ENCODE measurements around the gene ABCA9.
"Not testable (repeated sequence)": the region's sequence is repeated elsewhere in the genome, so short reads cannot be mapped to it uniquely, and the experiment has no call there.

Gene ABCA9, protein sequence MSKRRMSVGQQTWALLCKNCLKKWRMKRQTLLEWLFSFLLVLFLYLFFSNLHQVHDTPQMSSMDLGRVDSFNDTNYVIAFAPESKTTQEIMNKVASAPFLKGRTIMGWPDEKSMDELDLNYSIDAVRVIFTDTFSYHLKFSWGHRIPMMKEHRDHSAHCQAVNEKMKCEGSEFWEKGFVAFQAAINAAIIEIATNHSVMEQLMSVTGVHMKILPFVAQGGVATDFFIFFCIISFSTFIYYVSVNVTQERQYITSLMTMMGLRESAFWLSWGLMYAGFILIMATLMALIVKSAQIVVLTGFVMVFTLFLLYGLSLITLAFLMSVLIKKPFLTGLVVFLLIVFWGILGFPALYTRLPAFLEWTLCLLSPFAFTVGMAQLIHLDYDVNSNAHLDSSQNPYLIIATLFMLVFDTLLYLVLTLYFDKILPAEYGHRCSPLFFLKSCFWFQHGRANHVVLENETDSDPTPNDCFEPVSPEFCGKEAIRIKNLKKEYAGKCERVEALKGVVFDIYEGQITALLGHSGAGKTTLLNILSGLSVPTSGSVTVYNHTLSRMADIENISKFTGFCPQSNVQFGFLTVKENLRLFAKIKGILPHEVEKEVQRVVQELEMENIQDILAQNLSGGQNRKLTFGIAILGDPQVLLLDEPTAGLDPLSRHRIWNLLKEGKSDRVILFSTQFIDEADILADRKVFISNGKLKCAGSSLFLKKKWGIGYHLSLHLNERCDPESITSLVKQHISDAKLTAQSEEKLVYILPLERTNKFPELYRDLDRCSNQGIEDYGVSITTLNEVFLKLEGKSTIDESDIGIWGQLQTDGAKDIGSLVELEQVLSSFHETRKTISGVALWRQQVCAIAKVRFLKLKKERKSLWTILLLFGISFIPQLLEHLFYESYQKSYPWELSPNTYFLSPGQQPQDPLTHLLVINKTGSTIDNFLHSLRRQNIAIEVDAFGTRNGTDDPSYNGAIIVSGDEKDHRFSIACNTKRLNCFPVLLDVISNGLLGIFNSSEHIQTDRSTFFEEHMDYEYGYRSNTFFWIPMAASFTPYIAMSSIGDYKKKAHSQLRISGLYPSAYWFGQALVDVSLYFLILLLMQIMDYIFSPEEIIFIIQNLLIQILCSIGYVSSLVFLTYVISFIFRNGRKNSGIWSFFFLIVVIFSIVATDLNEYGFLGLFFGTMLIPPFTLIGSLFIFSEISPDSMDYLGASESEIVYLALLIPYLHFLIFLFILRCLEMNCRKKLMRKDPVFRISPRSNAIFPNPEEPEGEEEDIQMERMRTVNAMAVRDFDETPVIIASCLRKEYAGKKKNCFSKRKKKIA (N-terminal part only)

DNA sequence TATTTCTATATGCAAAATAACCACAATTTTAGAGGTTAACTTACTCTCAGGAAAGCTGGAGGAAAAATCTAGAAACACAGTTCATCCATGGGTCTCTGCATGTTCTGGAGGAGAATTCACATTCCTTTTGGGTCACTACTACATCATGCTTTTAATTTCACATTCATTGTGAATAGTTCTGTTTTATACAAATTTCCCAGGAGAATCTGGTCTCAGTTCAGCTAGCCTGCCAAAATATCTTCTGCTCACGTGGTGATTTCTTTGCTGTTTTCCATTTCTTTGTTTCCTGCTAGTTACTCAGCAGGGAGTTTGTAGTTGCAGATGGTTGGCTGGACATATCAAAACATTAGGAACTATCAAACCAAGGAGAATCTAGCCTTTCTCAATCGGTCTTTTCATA is at the start of gene ABCA9:
ABCA9 (minus strand) TSS at position 106 of the 400 bp plus-strand sequence. CDS start 9,801 bp downstream, outside the sequence.
- intact Hi-C loops (cut with DNase I), result loop anchor here (10.0 kb wide), 1 partner anchor 174 kb away; no protein-coding TSS in a partner anchor
- no peak for DNase-seq

DNA sequence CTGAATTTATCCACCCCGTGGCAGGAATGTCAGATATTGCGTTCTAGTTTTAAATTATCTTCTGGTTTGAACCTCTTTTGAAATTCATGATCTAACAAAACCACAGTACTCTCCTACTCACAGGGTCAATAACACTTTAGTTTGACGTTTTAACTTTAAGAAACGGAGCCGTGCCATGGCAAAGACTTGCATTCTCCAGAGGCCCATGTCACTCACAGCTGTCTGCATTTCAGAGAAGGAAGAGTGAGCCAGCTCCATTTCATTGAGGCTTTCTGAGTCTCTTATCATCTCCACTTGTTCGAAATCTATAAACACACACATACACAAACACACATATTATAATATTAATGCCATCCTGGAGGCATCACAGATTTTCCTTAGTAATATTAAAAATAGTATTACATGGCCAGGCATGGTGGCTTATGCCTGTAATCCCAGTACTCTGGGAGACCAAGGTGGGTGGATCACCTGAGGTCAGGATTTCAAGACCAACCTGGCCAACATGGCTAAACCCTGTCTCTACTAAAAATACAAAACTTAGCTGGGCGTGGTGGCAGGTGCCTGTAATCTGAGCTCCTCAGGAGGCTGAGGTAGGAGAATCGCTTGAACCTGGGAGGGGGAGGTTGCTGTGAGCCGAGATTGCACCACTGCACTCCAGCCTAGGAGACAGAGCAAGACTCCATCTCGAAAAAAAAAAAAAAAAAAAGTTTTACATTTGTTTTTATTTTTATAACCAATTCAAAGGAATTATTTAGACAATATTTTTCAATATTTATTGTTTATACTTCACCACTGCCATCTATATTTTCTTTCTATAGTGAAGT is 45.4 kb upstream of the ABCA9 start:
- no peak for DNase-seq
- intact Hi-C loops (cut with DNase I), result no loop called here

DNA sequence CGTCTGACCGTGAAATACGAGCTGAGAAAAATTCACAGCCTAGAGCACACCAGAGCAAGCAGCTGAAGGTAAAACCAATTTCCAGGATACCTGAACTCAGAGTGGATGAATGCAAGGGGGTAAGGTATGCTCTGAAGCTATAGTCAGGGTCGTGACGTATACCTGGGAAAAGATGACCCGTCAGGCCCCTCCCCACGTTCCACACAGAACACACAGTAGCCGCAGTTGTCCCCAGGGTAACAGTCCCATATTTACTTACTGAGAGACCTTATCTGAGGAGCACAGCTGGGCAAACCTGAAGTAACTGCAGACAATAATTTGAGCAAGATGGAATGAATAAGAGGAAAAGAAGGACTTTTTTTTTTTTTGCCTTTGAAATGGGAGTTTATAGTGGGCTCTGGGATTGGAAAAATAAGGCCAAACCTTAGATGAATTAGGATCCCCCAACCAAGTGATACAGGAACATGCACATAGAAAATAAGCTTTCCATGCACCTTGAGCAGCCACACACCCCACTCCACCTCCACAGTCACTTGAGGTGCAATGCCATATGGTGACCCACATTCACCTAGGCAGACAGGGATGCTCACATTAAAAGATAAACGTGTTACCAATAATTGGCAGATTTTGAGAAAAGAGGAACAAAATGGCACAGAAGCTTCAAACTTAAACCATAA is 43.0 kb upstream of the ABCA9 start:
- DNase-seq, result no peak
- intact Hi-C loops (cut with DNase I), result no loop called here

DNA sequence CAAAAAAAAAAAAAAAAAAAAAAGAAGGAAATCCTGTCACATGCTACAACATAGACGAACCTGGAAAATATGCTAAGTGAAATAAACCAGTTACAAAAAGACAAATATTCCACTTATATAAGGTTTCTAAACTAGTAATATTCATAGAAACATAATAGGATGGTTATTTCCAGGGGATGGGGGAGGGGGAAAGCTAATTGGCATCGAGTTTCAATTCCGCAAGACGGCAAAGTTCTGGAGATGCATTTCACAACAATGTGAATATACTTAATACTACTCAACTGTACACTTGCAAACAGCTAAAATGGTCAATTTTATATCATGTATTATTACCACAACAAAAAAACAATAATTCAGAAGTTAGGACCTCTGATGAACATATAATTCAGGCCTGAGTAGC is 37.9 kb upstream of the ABCA9 start:
- no peak for DNase-seq
- intact Hi-C loops (cut with DNase I), result no loop called here

DNA sequence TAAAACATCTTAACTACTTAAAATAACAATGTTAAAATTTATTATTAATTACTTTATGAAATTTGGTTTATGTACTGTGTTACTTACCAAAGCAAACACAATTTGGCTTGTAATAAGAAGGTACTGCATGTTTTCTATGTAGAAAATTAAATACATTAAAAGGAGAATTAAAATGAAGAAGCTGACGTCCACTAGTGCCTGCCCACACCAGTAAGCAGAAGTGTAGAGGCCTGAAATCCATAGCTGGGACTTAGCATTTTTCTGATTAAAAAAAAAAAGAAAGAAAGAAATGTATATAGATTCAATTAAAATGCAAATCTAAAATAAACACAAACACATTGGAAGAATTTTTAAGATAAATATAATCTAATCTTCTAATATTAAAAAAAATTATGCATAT is 35.8 kb upstream of the ABCA9 start:
- intact Hi-C loops (cut with DNase I), result no loop called here
- no peak for DNase-seq

DNA sequence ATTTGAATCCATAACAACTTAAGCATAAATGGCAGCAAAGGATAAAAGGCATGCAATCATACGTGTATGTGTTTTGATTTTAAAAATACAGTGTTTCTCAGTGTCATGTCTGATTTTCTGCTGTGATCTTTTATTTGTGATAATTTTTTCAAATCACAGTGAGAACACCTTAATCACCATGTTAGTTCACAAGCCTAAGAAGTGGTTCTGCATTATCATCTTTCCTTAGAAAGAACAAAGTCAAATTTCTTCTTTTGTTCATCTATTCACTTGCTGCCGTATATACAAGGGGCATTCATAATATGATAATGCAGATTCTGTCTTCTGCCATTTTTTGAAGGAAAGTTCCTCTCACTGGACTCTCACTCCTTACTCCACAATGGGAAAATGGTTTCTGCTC is 33.3 kb upstream of the ABCA9 start:
- intact Hi-C loops (cut with DNase I), result no loop called here
- no peak for DNase-seq

DNA sequence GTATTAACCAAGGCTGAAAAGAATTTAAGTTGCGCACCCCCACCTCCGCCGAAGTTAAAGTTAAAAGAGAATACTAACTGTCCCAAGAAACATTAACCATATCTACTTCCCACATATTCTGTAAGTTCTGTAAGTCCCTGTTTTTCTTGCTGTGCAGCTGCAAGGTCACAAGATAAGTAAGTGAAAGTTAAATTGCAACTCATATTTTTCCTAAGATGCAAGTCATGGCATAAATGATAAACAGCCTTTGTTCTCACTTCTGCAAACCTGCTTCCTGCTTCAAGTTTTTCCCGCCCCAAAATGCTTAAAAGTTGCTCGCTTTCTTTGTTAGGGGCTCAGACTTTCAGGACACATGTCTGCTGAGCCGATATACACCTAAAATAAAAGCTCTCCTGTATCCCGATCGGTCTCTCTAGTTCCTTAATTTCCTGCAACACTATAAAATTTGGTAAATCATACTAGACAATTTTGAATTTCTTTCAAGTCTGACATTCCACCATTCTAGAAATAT is 32.6 kb upstream of the ABCA9 start:
- intact Hi-C loops (cut with DNase I), result no loop called here

DNA sequence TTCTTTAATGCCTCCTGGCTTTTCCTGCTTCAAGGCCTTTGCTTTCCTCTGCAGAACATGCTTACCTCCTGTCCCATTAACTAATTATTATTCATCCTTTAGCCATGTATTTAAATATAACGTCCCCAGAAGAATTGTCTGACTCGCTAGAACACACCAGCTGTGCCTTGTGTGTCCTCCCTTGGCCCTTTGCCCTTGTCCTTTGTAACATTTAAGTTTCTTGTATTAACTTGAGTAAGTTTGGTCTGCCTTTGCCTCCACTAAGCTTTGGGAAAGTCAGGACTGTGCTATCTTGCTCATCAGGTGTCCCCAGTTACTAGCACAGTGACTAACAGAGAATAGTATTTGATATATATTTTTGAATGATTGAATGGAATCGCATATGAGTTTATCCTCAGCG is 29.6 kb upstream of the ABCA9 start:
- intact Hi-C loops (cut with DNase I), result no loop called here
- DNase-seq, result no peak

More for the DNA sequence above, 32.6 kb upstream of the ABCA9 start:
- no peak for DNase-seq

DNA sequence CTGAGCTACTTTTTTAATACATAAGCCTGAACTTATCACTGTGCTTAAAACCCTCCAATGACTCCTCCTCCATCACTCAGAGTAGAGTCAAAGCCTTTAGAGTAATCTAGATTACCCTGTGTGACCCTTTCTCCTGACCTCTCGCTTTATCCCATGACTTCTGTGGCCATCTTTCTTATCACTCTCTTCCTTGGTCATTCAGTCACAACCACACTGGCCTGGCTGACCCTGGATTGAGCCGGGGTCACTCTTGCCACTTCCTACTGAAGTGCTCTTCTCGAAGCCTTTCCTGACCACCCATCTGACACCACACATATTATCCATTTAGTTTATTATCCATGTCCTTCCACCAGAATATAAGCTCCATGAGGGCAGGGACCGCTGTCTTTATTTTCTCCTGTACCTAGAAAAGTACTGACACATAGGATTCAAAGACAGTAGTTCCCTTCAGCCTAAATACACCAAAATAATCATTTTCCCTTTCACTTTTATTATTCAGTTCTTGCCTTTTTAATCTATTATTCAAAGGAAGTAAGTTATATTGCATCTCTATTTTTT is 28.0 kb upstream of the ABCA9 start:
- intact Hi-C loops (cut with DNase I), result no loop called here
- no peak for DNase-seq

DNA sequence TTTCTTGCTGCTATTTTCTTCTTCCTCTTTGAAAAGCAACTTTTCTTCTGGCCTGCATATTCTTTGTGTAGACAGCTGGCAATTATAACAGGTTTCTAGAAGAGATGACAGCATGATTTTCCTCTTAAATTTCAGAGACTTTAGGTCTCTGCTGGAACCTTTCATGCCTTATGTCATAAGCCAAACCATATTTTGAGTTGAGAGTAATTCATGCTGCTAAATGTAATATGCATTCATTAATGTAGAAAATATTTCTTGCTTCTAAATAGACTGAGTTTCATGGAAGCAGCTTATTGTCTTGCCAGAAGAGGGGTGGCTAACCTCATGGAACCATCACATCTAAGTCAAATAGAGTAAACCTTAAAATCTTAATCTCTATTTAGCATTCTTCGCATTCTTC is 25.9 kb upstream of the ABCA9 start:
- no peak for DNase-seq
- intact Hi-C loops (cut with DNase I), result no loop called here

DNA sequence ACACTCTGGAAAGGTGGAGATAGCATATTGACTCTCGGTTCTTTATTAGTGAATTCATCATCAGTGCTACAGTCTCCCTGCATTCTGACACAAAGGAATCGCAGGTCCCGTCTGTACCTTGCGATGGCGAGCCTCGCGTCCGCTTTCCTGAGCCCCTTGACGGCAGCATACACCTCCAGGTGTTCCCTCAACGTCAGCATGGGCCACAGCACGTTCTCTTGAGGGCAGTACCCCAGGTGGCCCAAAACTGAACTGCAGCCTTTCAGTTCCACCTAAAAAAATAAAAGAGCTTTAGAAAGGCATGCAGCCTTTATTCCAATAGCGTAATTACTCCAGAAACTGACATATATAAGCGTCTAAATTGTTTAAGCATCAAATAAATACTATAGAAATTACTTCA is 24.2 kb upstream of the ABCA9 start:
- intact Hi-C loops (cut with DNase I), result no loop called here
- no peak for DNase-seq

DNA sequence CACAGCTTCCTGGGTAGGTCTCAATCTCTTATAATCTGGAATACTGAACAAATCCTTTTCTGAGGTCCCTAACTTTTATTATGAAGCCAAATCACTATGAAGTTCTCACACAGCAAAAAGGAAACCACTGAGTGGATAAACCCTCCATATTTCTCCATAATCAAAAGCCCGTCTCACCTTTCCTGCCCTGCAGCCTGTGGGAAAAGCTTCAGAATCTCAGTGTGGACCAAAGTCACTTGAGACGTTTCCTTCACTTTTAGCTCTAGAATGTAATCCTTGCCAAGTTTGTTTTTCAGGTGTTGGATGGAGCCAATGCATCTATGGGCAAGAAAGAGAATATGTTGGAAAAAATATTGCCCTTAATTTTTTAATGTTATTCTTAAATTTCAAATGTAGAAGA is 22.0 kb upstream of the ABCA9 start:
- intact Hi-C loops (cut with DNase I), result no loop called here
- DNase-seq, result no peak

DNA sequence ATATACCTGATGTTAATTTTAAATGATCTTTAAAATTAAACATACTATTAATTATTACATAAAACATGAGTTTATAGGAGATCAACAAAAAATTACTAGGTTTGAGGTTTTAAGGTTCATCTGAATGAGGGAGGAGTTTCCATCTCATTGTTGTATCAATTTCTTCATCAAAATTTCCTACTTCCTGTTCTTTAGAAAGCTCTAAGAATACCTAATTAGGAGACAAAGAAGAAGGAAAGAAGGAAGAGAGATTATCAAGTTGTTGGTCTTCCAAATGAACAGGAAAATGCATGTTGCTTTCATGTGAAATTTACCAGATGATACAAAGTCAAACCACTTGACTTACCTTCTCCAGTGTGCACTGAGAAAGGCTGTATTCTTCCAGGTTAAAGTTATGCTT is 18.1 kb upstream of the ABCA9 start:
- intact Hi-C loops (cut with DNase I), result no loop called here
- DNase-seq, result no peak

DNA sequence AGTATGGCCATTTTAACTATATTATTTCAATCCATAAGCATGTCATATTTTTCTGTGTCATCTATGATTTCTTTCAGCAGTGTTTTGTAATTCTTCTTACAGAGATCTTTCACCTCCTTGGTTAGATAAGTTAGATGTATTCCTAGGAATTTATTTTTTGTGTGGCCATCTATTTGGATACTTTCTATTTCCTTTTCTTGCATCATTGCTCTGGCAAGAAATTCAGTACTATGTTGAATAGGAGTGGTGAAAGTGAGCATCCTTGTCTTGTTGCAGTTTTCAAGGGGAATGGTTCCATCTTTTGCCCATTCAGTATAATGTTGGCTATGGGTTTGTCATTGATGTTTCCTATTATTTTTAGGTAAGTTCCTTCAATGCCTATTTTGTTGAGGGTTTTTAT is 15.1 kb upstream of the ABCA9 start:
- intact Hi-C loops (cut with DNase I), result no loop called here
- no peak for DNase-seq

DNA sequence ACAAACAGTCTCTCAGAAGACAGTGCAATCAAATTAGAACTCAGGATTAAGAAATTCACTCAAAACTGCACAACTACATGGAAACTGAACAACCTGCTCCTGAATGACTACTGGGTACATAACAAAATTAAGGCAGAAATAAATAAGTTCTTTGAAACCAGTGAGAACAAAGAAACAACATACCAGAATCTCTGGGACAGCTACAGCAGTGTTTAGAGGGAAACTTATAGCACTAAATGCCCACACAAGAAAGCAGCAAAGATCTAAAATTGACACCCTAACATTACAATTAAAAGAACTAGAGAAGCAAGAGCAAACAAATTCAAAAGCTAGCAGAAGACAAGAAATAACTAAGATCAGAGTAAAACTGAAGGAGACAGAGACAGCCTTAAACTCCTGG is 12.7 kb upstream of the ABCA9 start:
- intact Hi-C loops (cut with DNase I); DNase-seq: not testable (repeated sequence)

DNA sequence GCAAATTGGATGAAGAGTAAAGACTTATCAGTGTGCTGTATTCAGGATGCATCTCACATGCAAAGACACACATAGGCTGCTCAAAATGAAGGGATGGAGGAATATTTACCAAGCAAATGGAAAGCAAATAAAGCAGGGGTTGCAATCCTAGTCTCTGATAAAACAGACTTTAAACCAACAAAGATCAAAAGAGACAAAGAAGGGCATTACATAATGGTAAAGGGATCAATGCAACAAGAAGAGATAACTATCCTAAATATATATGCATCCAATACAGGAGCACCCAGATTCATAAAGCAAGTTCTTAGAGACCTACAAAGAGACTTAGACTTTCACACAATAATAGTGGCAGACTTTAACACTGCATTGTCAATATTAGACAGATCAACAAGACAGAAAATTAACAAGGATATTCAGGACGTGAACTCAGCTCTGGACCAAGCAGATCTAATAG is 12.1 kb upstream of the ABCA9 start:
- intact Hi-C loops (cut with DNase I); DNase-seq: not testable (repeated sequence)

DNA sequence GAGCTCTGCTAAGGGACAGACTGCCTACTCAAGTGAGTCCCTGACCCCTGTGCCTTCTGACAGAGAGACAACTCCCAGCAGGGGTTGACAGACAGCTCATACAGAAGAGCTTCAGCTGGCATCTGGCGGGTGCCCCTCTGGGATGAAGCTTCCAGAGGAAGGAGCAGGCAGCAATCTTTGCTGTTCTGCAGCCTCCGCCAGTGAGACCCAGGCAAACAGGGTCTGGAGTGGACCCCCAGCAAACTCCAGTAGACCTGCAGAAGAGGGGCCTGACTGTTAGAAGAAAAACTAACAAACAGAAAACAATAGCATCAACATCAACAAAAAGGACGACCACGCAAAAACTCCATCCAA is 10.5 kb upstream of the ABCA9 start:
- intact Hi-C loops (cut with DNase I), result not testable (repeated sequence)
- DNase-seq, result peak in 1 of 10 donors; percentile 44

DNA sequence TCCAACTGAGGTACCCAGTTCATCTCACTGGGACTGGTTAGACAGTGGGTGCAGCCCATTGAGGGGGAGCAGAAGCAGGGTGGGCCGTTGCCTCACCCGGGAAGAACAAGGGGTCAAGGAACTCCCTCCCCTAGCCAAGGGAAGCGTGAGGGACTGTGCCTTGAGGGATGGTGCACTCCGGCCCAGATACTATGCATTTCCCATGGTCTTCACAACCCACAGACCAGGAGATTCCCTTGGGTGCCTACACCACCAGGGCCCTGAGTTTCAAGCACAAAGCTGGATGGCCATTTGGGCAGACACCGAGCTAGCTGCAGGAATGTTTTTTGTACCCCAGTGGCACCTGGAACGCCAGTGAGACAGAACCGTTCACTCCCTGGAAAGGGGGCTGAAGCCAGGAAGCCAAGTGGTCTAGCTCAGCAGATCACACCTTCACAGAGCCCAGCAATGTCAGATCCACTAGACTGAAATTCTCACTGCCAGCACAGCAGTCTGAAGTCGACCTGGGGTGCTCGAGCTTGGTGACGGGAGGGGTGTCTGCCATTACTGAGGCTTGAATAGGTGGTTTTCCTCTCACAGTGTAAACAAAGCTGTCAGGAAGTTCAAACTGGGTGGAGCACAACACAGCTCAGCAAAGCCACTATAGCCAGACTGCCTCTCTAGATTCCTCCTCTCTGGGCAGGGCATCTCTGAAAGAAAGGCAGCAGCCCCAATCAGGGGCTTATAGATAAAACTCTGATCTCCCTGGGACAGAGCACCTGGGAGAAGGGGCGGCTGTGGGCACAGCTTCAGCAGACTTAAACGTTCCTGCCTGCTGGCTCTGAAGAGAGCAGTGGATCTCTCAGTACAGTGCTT is 9.9 kb upstream of the ABCA9 start:
- intact Hi-C loops (cut with DNase I), result not testable (repeated sequence)
- peak in 1 of 10 donors; percentile 63 for DNase-seq
